ENCODE measurements around the gene MARCKSL1. TPM values are rescaled to one million over a fixed set of nuclear protein-coding genes. Genes with fewer than 3 reads are reported as not detected.

The MARCKSL1 gene
- total and polyA plus RNA-seq, 2 of the 13 experiments (the other 11 are each of a cell fraction or from before 2014, with no cell fraction given) = 81.9 to 155 TPM

DNA sequence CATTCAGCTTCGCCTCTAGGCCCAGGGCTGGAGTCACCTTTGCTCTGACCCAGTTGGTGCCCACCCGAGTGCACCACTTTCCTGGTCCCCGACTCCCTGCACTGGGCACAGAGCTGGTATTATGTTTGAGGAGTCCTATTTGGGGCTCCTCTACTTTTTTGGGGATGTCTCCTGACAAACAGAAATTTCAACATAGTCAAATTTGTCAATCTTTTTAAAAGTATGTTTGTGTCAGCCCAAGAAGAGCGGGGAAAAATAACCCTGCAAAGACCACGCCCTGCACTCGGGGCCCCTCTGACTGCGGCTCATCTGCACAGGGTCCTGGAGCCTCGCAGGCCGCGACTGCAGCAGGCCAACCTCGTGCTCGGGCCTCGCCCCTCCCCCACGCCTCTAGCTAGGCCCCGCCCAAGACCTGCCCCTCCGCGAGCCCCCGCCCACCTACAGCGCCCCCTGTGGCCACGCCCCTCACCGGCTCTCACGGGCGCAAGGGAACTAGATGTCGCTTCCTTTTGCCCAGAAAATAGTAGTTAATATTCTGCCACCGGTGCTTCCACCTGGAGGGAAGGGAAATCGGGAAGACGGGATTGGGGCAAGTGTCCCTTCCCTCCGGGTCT lies 14.9 kb upstream of the MARCKSL1 start (continued):
- TF ChIP-seq SMAD1 (CRISPR knock-in tag; IDR thresholded peaks at IDR 0.05; ENCODE audit: borderline replicate concordance, low read depth) = no peak
- no peak for TF ChIP-seq ZNF792 (CRISPR knock-in tag; IDR thresholded peaks at IDR 0.05)
- TF ChIP-seq RFX5 (IDR thresholded peaks at IDR 0.05; ENCODE audit: low read depth, low read length) = no peak
- TF ChIP-seq PITX1 (CRISPR knock-in tag; IDR thresholded peaks at IDR 0.05) = peak; percentile 78
- TF ChIP-seq, protein P1, sequence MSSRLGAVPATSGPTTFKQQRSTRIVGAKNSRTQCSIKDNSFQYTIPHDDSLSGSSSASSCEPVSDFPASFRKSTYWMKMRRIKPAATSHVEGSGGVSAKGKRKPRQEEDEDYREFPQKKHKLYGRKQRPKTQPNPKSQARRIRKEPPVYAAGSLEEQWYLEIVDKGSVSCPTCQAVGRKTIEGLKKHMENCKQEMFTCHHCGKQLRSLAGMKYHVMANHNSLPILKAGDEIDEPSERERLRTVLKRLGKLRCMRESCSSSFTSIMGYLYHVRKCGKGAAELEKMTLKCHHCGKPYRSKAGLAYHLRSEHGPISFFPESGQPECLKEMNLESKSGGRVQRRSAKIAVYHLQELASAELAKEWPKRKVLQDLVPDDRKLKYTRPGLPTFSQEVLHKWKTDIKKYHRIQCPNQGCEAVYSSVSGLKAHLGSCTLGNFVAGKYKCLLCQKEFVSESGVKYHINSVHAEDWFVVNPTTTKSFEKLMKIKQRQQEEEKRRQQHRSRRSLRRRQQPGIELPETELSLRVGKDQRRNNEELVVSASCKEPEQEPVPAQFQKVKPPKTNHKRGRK (CRISPR knock-in tag; IDR thresholded peaks at IDR 0.05) = no peak
- no peak; the same call in 1 of the 2 replicates for TF ChIP-seq ZNF235 (CRISPR knock-in tag; IDR thresholded peaks at IDR 0.05; ENCODE audit: borderline replicate concordance)
- no peak for TF ChIP-seq SSRP1 (CRISPR knock-in tag; IDR thresholded peaks at IDR 0.05)
- TF ChIP-seq, protein P2, sequence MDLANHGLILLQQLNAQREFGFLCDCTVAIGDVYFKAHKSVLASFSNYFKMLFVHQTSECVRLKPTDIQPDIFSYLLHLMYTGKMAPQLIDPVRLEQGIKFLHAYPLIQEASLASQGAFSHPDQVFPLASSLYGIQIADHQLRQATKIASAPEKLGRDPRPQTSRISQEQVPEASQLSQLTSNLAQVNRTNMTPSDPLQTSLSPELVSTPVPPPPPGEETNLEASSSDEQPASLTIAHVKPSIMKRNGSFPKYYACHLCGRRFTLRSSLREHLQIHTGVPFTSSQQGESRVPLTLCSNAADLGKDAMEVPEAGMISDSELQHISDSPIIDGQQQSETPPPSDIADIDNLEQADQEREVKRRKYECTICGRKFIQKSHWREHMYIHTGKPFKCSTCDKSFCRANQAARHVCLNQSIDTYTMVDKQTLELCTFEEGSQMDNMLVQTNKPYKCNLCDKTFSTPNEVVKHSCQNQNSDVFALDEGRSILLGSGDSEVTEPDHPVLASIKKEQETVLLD (CRISPR knock-in tag; IDR thresholded peaks at IDR 0.05; ENCODE audit: low read depth) = no peak; the same call in 1 of the 2 replicates
- TF ChIP-seq IRX3 (CRISPR knock-in tag; IDR thresholded peaks at IDR 0.05; ENCODE audit: borderline replicate concordance, low read depth) = no peak; the same call in 1 of the 2 replicates
- peak; percentile 67; the same call in 1 of the 2 replicates for TF ChIP-seq ATF7-NPFF (CRISPR knock-in tag; IDR thresholded peaks at IDR 0.05; ENCODE audit: low read depth)
- TF ChIP-seq SNAI1 (CRISPR knock-in tag; IDR thresholded peaks at IDR 0.05; ENCODE audit: borderline replicate concordance) = no peak
- no peak for TF ChIP-seq ZNF274 (CRISPR knock-in tag; IDR thresholded peaks at IDR 0.05)
- TF ChIP-seq KLF16 (CRISPR knock-in tag; IDR thresholded peaks at IDR 0.05) = no peak
- no peak for TF ChIP-seq ZNF670 (CRISPR knock-in tag; IDR thresholded peaks at IDR 0.05; ENCODE audit: borderline replicate concordance)
- no peak for TF ChIP-seq ZNF251 (CRISPR knock-in tag; IDR thresholded peaks at IDR 0.05)
- TF ChIP-seq, protein P3, sequence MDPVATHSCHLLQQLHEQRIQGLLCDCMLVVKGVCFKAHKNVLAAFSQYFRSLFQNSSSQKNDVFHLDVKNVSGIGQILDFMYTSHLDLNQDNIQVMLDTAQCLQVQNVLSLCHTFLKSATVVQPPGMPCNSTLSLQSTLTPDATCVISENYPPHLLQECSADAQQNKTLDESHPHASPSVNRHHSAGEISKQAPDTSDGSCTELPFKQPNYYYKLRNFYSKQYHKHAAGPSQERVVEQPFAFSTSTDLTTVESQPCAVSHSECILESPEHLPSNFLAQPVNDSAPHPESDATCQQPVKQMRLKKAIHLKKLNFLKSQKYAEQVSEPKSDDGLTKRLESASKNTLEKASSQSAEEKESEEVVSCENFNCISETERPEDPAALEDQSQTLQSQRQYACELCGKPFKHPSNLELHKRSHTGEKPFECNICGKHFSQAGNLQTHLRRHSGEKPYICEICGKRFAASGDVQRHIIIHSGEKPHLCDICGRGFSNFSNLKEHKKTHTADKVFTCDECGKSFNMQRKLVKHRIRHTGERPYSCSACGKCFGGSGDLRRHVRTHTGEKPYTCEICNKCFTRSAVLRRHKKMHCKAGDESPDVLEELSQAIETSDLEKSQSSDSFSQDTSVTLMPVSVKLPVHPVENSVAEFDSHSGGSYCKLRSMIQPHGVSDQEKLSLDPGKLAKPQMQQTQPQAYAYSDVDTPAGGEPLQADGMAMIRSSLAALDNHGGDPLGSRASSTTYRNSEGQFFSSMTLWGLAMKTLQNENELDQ (CRISPR knock-in tag; IDR thresholded peaks at IDR 0.05; ENCODE audit: borderline replicate concordance) = 0 out of 2 replicates have a peak, but pooled peaks have one; percentile 70
- TF ChIP-seq, protein P4, sequence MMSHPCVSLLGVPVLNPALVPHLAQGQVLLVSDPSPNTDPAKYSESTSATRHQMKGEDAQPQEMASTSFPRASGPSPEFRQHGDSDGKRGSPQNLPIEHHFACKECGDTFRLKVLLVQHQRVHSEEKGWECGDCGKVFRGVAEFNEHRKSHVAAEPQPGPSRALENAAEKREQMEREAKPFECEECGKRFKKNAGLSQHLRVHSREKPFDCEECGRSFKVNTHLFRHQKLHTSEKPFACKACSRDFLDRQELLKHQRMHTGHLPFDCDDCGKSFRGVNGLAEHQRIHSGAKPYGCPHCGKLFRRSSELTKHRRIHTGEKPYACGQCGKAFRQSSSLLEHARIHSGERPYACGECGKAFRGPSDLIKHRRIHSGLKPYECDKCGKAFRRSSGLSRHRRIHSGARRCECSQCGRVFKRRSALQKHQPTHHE (CRISPR knock-in tag; IDR thresholded peaks at IDR 0.05; ENCODE audit: borderline replicate concordance) = no peak
- TF ChIP-seq PAWR (CRISPR knock-in tag; IDR thresholded peaks at IDR 0.05; ENCODE audit: borderline replicate concordance) = no peak
- TF ChIP-seq HES4 (CRISPR knock-in tag; IDR thresholded peaks at IDR 0.05; ENCODE audit: borderline replicate concordance) = peak; percentile 74; the same call in 1 of the 2 replicates
- TF ChIP-seq PPARG (CRISPR knock-in tag; conservative IDR thresholded peaks at IDR 0.05) = 0 out of 2 replicates have a peak, but pooled peaks have one; percentile 46
- no peak; the same call in 1 of the 2 replicates for TF ChIP-seq YEATS2 (CRISPR knock-in tag; IDR thresholded peaks at IDR 0.05; ENCODE audit: borderline replicate concordance)
- TF ChIP-seq ZNF790 (CRISPR knock-in tag; IDR thresholded peaks at IDR 0.05; ENCODE audit: borderline replicate concordance) = no peak
- TF ChIP-seq ZSCAN29 (CRISPR knock-in tag; conservative IDR thresholded peaks at IDR 0.05) = no peak
- peak; percentile 87; the same call in 1 of the 2 replicates for TF ChIP-seq ARID2 (CRISPR knock-in tag; IDR thresholded peaks at IDR 0.05; ENCODE audit: borderline replicate concordance)

Data from HepG2 (cell line).